Left lung (tissue), 10 donors: Measurements from ENCODE around the gene TNNI3K. TPM values are rescaled to one million over a fixed set of nuclear protein-coding genes. Genes with fewer than 3 reads are reported as not detected.

Source experiments
- ATAC-seq: fragments of 200-7000 bp; cut with Tn5 transposase; one replicate; pipeline ENCODE4 v1.9.1; 2020; ENCODE audit warnings: moderate library complexity
- DNase-seq, 4 donors: peaks; one replicate each; pipeline ENCODE4 v3.0.0-alpha.2; 2013 to 2020
- H3K27ac ChIP-seq, 2 donors: fragments of 200-600 bp; sonication (generic) in 1 of 2; one replicate each; pipeline versions ENCODE4 v1.5.0 to v1.8.0; 2020 to 2021
- H3K27me3 ChIP-seq, 2 donors: fragments of 200-600 bp; sonication (generic) in 1 of 2; one replicate each; pipeline versions ENCODE4 v1.5.0 to v1.8.0; 2020 to 2021
- H3K36me3 ChIP-seq, 2 donors: fragments of 200-600 bp; sonication (generic) in 1 of 2; one replicate each; pipeline versions ENCODE4 v1.5.0 to v1.8.0; 2020 to 2021
- H3K4me1 ChIP-seq, 2 donors: fragments of 200-600 bp; one replicate each; pipeline ENCODE4 v1.8.0; 2021
- H3K4me3 ChIP-seq, 2 donors: fragments of 200-600 bp; sonication (generic) in 1 of 2; one replicate each; pipeline versions ENCODE4 v1.5.0 to v1.8.0; 2020 to 2021; ENCODE audit warnings: mild to moderate bottlenecking in 1 of 2
- H3K9me3 ChIP-seq, 2 donors: fragments of 200-600 bp; sonication (generic) in 1 of 2; one replicate each; pipeline versions ENCODE4 v1.5.0 to v1.8.0; 2020 to 2021
- intact Hi-C, 2 donors: fragments of 100-400 bp; cut with DNase I; formaldehyde crosslinking; loops; one replicate each; pipeline versions ENCODE4 v1.11.2 to v1.14.2; 2022
- polyA plus RNA-seq, 6 donors: library from polyadenylated mRNA; unstranded; fragments of 120-200 nt; gene quantifications; one replicate each; pipeline ENCODE4 v1.2.1, GENCODE V29; 2013; ENCODE audit not compliant: insufficient read length in 6 of 6
- total RNA-seq, 2 donors: library from RNA; stranded (reverse); fragmentation: NEBNext Ultra II Directional; extraction: Animal tissue kit (Norgen Biotek cat#: 25700); gene quantifications; one replicate each; pipeline ENCODE4 v1.2.1, GENCODE V29; 2021
- TF ChIP-seq, protein P1 (sequence below), 2 donors: fragments of 200-600 bp; sonication (generic) in 1 of 2; IDR thresholded peaks; one replicate each; pipeline versions ENCODE4 v1.5.0 to v1.8.0; 2021; ENCODE audit warnings: antibody characterized with exemption in 2 of 2
- donor health status: DM: no; HTN: yes; CAD: no.
- donor health status: DM: no; HTN: no; CAD: no.

The TNNI3K gene
- total and polyA plus RNA-seq, 8 donors = 0.38 to 2.0 (median 1.1) TPM

DNA sequence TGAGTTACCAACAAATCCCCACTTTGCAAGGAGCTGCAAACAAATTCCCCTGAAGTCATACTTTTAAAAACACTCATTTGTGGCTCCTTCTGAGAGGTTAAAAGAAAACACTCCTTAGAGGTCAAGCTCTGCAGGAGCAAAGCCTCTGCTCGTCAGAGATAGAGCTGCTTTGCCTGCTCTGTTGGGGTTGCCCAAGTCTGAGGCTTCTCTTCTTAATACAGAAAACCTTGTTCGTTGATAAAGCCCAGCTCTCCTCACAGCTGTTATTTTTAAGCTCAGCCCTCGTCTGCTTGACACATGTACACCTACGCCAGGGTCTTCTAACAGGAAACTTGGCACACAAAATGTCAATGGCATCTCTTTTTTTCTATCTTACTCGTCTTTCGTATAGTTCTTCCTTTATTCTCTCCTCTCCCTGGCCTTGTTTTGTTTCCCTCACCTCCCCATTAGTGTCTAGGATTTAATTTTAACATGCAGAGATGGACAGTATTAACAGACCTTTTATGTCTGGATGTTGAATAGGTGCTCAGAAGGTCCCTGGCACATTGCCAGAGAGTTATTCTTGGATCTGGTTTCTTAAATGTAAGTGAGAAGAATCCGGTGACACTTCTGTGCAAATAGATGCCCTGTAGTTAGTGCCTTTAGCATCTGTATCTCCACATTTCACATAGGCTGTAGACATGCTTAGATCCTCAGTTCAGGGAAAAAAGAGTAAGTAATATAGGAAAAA is 191.2 kb downstream of the TNNI3K start:
- Histone ChIP-seq H3K36me3 (no peaks in the 10 kb centered on the region), H3K27ac (no peak overlapping the region), H3K9me3 (no peaks in the 10 kb centered on the region), H3K27me3 (peaks cover 0 to 3% of the 10 kb centered on the region in 2 donors), H3K4me3 (no peak overlapping the region), H3K4me1 (no peaks in the 10 kb centered on the region)
- no peak for ATAC-seq
- intact Hi-C loops = no loop called here
- TF ChIP-seq, protein P1, sequence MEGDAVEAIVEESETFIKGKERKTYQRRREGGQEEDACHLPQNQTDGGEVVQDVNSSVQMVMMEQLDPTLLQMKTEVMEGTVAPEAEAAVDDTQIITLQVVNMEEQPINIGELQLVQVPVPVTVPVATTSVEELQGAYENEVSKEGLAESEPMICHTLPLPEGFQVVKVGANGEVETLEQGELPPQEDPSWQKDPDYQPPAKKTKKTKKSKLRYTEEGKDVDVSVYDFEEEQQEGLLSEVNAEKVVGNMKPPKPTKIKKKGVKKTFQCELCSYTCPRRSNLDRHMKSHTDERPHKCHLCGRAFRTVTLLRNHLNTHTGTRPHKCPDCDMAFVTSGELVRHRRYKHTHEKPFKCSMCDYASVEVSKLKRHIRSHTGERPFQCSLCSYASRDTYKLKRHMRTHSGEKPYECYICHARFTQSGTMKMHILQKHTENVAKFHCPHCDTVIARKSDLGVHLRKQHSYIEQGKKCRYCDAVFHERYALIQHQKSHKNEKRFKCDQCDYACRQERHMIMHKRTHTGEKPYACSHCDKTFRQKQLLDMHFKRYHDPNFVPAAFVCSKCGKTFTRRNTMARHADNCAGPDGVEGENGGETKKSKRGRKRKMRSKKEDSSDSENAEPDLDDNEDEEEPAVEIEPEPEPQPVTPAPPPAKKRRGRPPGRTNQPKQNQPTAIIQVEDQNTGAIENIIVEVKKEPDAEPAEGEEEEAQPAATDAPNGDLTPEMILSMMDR (IDR thresholded peaks at IDR 0.05) = no peak
- no peak for DNase-seq

DNA sequence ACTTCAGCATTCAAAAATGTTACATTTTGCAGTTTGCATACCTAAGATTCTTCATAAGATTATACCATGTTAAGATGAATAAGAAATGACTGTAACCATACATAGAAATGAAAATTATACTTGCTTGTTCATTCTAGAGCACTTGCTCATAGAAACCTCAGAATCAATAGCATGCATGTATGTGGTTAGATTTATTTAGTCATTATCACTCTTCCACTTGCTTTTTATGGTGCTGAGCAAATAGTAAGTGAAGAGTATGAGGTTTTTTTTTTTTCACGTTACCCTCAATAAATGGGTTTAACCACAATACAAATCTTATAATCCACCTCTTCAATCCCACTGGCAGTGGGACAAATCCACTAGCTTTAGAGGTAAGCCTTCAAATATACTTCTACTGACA is 192.5 kb downstream of the TNNI3K start:
- no peaks in the 10 kb centered on the region for H3K4me1 ChIP-seq
- ATAC-seq (no peak), DNase-seq (no peak)
- H3K27ac ChIP-seq = no peak overlapping the region
- H3K36me3 ChIP-seq = no peaks in the 10 kb centered on the region
- intact Hi-C loops = no loop called here
- TF ChIP-seq, protein P1 (IDR thresholded peaks at IDR 0.05) = no peak
- H3K4me3 ChIP-seq = no peak overlapping the region
- H3K27me3 ChIP-seq = no peaks in the 10 kb centered on the region
- H3K9me3 ChIP-seq = no peaks in the 10 kb centered on the region

DNA sequence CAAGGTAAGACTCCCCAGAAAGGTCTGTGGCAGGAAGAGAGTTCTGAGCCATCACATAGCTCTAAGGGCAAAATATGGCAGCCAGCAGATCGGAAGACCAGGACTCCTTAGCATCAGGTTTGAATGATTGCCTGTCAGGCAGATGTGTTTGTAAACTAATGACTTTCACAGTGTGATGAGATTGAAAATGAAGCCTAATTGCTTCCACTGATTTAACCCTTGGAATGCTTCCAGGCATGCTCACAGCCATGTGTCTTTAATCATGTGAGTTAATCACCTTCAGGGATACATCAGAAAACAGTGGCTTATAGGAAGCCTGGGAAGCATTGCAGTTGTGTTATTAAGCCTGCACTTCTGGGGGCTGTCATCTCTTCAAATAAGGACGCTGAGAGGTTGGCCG is 194.4 kb downstream of the TNNI3K start:
- Histone ChIP-seq H3K27ac (no peak overlapping the region), H3K4me3 (no peak overlapping the region), H3K36me3 (no peaks in the 10 kb centered on the region), H3K27me3 (no peaks in the 10 kb centered on the region), H3K9me3 (no peaks in the 10 kb centered on the region), H3K4me1 (no peaks in the 10 kb centered on the region)
- ATAC-seq = no peak
- DNase-seq = no peak
- TF ChIP-seq, protein P1 (IDR thresholded peaks at IDR 0.05) = no peak
- intact Hi-C loops = no loop called here

DNA sequence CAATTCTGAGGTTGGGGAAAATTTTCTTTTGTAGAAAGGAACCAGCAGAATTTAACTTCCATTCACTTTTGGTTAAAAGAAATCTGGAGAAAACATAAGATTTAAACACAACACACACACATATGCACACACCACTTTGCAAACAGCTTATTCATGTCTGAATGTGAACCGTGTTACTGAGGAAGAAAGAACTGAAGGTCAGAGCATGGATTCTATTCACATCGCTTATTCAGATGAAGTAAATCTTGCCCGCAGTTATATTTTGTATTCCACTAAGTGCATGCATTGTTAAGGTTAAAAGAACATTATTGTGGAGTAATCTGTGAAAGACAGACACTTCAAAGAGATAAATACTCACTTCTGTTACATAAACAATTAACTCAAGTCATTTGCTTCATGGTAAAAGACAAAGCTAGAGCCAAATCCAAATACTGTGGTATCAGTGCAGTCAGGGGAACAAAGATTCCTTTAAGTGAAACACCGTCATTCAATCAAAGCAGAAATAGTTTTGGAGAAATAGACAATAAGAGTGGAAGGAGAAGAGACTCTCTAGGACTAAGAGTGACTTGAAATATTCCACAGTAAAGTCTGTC is 195.3 kb downstream of the TNNI3K start:
- DNase-seq = no peak
- no peak for ATAC-seq
- TF ChIP-seq, protein P1 (IDR thresholded peaks at IDR 0.05) = no peak
- H3K9me3 ChIP-seq = no peaks in the 10 kb centered on the region
- H3K36me3 ChIP-seq = no peaks in the 10 kb centered on the region
- H3K4me1 ChIP-seq = no peaks in the 10 kb centered on the region
- H3K27me3 ChIP-seq = no peaks in the 10 kb centered on the region
- intact Hi-C loops = no loop called here
- H3K27ac ChIP-seq = no peak overlapping the region
- no peak overlapping the region for H3K4me3 ChIP-seq

DNA sequence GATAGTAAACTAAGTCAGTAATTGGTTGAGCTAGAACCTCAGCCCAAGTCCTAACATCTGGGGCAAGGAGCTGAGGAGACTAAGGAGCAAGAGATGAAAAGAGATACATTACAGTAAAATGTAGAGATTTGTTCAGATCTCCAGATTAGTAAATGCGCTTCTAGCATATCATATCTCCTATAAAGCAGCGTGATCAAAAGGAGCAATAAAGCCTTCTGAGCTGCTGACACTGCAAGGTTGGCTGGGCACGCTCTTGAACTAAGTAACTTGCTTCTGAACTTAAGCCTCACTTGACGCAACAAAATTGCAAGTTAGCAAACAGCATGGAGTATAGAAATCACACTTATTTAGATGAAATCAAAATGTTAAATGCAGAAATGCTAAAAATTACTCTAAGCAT is 196.3 kb downstream of the TNNI3K start:
- intact Hi-C loops = no loop called here
- no peak overlapping the region for H3K4me3 ChIP-seq

More for the DNA sequence above, 196.3 kb downstream of the TNNI3K start:
- H3K4me1 ChIP-seq = no peaks in the 10 kb centered on the region
- H3K27me3 ChIP-seq = no peaks in the 10 kb centered on the region
- no peaks in the 10 kb centered on the region for H3K9me3 ChIP-seq
- DNase-seq (no peak), ATAC-seq (no peak)
- TF ChIP-seq, protein P1 (IDR thresholded peaks at IDR 0.05) = no peak
- no peak overlapping the region for H3K27ac ChIP-seq
- no peaks in the 10 kb centered on the region for H3K36me3 ChIP-seq
